ENCODE data around the gene PPME1.

PPME1 gene

DNA sequence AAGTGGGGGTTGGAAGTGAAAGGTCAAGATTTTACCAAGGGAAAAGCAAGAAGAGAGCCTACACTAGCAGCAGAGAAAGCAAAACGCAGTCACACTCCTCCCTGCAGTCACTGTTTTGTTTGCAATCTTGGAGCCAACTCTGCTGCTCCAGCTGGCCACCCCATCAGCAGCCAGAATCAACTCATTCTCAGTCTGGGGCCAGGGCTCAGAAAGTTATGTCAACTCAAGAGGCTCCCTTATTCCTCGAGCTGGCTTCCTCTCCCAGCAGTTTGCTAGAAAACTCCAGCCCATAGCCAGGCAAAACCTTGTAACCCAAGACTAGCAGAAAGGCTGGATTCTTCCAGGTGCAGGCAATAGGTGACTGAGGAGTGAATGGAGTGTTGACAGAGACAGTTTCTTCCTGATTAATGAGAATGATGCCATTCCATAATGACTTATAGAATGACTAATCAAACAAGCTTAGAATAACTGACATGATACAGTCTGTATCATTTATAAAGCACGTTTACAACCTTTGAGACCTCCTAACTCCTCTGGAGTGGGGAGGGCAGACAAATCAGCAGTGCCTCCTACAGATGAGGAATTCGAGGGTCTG lies 87.0 kb downstream of the PPME1 start:
- H3K36me3 ChIP-seq: no peaks in the 10 kb centered on the region
- DNase-seq: no peak
- TF ChIP-seq, protein P1, sequence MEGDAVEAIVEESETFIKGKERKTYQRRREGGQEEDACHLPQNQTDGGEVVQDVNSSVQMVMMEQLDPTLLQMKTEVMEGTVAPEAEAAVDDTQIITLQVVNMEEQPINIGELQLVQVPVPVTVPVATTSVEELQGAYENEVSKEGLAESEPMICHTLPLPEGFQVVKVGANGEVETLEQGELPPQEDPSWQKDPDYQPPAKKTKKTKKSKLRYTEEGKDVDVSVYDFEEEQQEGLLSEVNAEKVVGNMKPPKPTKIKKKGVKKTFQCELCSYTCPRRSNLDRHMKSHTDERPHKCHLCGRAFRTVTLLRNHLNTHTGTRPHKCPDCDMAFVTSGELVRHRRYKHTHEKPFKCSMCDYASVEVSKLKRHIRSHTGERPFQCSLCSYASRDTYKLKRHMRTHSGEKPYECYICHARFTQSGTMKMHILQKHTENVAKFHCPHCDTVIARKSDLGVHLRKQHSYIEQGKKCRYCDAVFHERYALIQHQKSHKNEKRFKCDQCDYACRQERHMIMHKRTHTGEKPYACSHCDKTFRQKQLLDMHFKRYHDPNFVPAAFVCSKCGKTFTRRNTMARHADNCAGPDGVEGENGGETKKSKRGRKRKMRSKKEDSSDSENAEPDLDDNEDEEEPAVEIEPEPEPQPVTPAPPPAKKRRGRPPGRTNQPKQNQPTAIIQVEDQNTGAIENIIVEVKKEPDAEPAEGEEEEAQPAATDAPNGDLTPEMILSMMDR (IDR thresholded peaks at IDR 0.05; ENCODE audit: low read depth, low read length): no peak

DNA sequence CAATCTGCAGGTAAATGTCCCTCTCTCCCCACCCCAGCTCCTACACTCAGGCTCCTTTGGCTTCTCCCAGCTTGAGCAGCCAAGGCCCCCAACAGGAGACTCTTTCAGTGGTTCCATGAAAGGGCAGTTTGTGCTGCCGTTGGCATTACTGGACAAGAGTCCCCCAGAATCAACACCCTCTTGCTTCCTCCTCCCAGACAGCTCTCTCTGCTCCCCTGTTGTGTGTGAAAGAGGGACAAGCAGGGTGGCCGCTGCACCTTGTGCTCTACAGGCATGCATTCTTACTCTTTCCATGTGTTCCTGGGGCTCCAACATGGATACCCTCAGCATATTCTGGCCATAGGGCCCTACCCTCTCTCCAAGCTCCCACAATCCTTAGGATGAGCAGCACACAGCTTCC lies 91.6 kb downstream of the PPME1 start:
- no peaks in the 10 kb centered on the region for H3K27me3 ChIP-seq
- H3K4me1 ChIP-seq: no peaks in the 10 kb centered on the region
- DNase-seq: no peak
- H3K4me3 ChIP-seq (ENCODE audit: low read depth, low read length): no peak overlapping the region
- H3K9me3 ChIP-seq: no peaks in the 10 kb centered on the region
- TF ChIP-seq, protein P1 (IDR thresholded peaks at IDR 0.05; ENCODE audit: low read depth, low read length): no peak
- no peaks in the 10 kb centered on the region for H3K36me3 ChIP-seq

More for the DNA sequence above, 87.0 kb downstream of the PPME1 start:
- no peaks in the 10 kb centered on the region for H3K9me3 ChIP-seq
- H3K4me3 ChIP-seq (ENCODE audit: low read depth, low read length): no peak overlapping the region
- no peaks in the 10 kb centered on the region for H3K4me1 ChIP-seq
- no peaks in the 10 kb centered on the region for H3K27me3 ChIP-seq

DNA sequence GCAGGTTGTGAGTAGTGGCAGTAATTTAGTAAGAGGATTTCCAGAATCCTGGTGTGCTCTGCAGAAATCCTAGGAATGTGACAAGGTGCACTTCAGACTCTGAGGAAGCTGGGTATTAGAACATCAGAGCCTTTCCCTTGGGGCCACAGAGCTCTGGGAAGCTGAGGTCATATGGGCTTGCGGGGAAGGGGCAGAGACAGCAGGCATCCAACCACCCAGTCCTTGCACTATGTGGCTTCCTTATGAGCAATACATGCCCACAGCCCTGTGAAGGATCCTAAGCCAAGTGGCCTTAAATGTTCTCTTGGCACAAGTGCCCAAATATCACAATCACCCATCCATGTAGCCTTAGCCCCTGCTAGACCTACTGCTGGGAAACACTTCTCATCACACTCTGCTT lies 94.2 kb downstream of the PPME1 start:
- no peak for DNase-seq
- Histone ChIP-seq H3K36me3 (no peaks in the 10 kb centered on the region), H3K9me3 (no peaks in the 10 kb centered on the region), H3K27me3 (no peaks in the 10 kb centered on the region), H3K4me1 (no peaks in the 10 kb centered on the region), H3K4me3 (ENCODE audit: low read depth, low read length) (no peak overlapping the region)
- TF ChIP-seq, protein P1 (IDR thresholded peaks at IDR 0.05; ENCODE audit: low read depth, low read length): no peak

DNA sequence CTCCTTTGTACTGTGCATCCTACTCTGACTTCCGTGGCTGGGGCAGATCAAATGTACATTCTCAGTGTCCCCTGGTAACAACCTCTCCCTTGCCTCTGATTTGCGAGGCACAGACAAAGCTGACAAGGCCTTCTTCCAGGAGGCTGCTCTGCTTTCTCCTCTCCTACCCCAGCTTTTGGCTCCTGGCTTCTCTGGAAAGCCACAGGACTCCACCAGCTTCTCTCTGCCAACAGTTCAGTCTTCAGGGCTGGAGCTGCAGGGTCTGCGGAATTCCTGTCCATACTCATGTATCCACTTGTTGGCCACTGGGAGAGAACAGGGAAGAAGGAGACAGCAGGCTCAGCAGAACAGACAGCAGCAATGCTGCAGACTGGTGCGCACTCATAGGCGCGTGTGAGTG lies 95.9 kb downstream of the PPME1 start:
- Histone ChIP-seq H3K4me1 (no peaks in the 10 kb centered on the region), H3K9me3 (no peaks in the 10 kb centered on the region), H3K4me3 (ENCODE audit: low read depth, low read length) (no peak overlapping the region), H3K36me3 (no peaks in the 10 kb centered on the region), H3K27me3 (no peaks in the 10 kb centered on the region)
- no peak for DNase-seq
- TF ChIP-seq, protein P1 (IDR thresholded peaks at IDR 0.05; ENCODE audit: low read depth, low read length): no peak

DNA sequence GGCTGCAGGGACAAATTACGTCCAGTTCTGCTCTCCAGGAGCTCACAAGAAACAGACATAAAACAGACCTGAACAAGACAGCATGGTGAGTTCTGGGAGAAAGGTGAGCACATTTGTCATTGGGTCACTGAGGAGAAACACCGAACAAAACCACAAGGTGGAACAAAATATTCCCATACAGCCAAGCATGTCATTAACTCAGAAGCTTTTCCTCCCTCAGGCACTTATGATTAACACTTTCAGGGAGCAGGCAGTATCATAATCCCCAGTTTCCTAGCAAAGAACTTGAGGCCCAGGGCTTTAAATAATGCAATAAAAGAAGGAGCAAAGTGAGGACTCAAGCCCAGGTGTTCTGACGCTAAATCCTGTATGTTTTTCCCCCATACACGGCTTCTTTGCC lies 97.4 kb downstream of the PPME1 start:
- TF ChIP-seq, protein P1 (IDR thresholded peaks at IDR 0.05; ENCODE audit: low read depth, low read length): no peak
- DNase-seq: no peak
- no peaks in the 10 kb centered on the region for H3K27me3 ChIP-seq
- H3K36me3 ChIP-seq: no peaks in the 10 kb centered on the region
- no peaks in the 10 kb centered on the region for H3K4me1 ChIP-seq
- H3K9me3 ChIP-seq: no peaks in the 10 kb centered on the region
- no peak overlapping the region for H3K4me3 ChIP-seq (ENCODE audit: low read depth, low read length)

DNA sequence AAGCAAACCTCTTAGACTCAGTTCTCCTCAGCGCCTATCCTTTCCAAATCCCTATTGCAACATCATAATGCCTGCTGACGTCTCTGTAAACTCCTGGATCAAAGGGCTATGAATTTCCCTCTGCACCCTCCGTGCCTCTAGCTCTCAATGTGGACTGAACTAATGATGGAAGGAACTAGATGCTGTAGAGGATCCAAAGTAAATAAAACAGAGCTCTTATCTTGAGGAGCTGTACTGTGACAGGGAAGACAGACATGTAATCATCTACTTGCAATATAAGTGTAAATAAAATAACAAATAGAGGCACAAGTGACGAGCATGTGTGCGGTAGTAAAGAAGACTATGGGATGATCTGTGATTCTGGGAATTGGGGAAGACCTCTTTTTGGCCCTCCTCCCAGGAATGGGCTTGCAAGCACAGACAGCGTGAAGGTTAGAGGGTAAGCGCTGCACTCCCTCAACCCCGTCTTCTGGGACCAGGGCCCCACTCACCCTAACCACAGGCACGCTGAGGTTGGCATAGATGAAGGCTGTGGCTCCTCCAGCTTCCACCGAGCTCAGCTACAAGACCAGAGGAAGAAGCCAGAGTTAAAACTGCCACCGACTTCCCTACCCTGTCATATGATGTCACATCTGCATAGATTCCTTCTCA lies 98.2 kb downstream of the PPME1 start:
- TF ChIP-seq, protein P1 (IDR thresholded peaks at IDR 0.05; ENCODE audit: low read depth, low read length): no peak

More for the DNA sequence above, 98.2 kb downstream of the PPME1 start:
- Histone ChIP-seq H3K9me3 (no peaks in the 10 kb centered on the region), H3K4me1 (no peaks in the 10 kb centered on the region), H3K4me3 (ENCODE audit: low read depth, low read length) (no peak overlapping the region), H3K27me3 (no peaks in the 10 kb centered on the region), H3K36me3 (no peaks in the 10 kb centered on the region)
- DNase-seq: no peak

Measured in BE2C (cell line).